Immature natural killer cell (primary cell): Measurements from ENCODE around the gene TMEM43. TPM values are rescaled to one million over a fixed set of nuclear protein-coding genes. Genes with fewer than 3 reads are reported as not detected.
"Not testable (repeated sequence)": the region's sequence is repeated elsewhere in the genome, so short reads cannot be mapped to it uniquely, and the experiment has no call there.

Source experiments
- DNase-seq, 3 donors: peaks; one replicate each; pipeline ENCODE4 v3.0.0; 2022; ENCODE audit warnings: mixed read lengths in 1 of 3
- H3K27ac Mint-ChIP-seq, 6 donors: one replicate each; pipeline ENCODE4 v1.8.0; 2020; ENCODE audit warnings: mixed read lengths in 6 of 6, mild to moderate bottlenecking in 5 of 6, inconsistent platforms in 4 of 6, moderate library complexity in 3 of 6
- H3K27me3 Mint-ChIP-seq, 3 donors: one replicate each; pipeline ENCODE4 v1.8.0; 2020 to 2021; ENCODE audit warnings: low read depth in 3 of 3, mild to moderate bottlenecking in 3 of 3, mixed read lengths in 3 of 3, moderate library complexity in 3 of 3, inconsistent platforms in 1 of 3
- H3K36me3 Mint-ChIP-seq, 3 donors: one replicate each; pipeline ENCODE4 v1.8.0; 2020; ENCODE audit warnings: mixed read lengths in 3 of 3, inconsistent platforms in 2 of 3, mild to moderate bottlenecking in 2 of 3
- H3K4me1 Mint-ChIP-seq, 2 donors: one replicate each; pipeline ENCODE4 v1.8.0; 2020; ENCODE audit warnings: inconsistent platforms in 2 of 2, mild to moderate bottlenecking in 2 of 2, mixed read lengths in 2 of 2, moderate library complexity in 1 of 2
- H3K4me3 Mint-ChIP-seq, 5 donors: one replicate each; pipeline ENCODE4 v1.8.0; 2020; ENCODE audit warnings: mild to moderate bottlenecking in 5 of 5, mixed read lengths in 5 of 5, inconsistent platforms in 3 of 5, moderate library complexity in 3 of 5
- H3K9me3 Mint-ChIP-seq, 6 donors: one replicate each; pipeline ENCODE4 v1.8.0; 2020; ENCODE audit warnings: mild to moderate bottlenecking in 6 of 6, mixed read lengths in 6 of 6, inconsistent platforms in 4 of 6, moderate library complexity in 3 of 6
- polyA plus RNA-seq, 3 donors: library from polyadenylated mRNA; unstranded; fragments of 300-500 nt; fragmentation: Illumina TruSeq; gene quantifications; one replicate each; pipeline ENCODE4 v1.2.3, GENCODE V29; 2021

The TMEM43 gene, protein sequence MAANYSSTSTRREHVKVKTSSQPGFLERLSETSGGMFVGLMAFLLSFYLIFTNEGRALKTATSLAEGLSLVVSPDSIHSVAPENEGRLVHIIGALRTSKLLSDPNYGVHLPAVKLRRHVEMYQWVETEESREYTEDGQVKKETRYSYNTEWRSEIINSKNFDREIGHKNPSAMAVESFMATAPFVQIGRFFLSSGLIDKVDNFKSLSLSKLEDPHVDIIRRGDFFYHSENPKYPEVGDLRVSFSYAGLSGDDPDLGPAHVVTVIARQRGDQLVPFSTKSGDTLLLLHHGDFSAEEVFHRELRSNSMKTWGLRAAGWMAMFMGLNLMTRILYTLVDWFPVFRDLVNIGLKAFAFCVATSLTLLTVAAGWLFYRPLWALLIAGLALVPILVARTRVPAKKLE
- polyA plus RNA-seq = 100 to 1,000 TPM in 1 of 3 donors, 10 to 100 TPM in 2; 78.3 to 117 (median 87.5) TPM

DNA sequence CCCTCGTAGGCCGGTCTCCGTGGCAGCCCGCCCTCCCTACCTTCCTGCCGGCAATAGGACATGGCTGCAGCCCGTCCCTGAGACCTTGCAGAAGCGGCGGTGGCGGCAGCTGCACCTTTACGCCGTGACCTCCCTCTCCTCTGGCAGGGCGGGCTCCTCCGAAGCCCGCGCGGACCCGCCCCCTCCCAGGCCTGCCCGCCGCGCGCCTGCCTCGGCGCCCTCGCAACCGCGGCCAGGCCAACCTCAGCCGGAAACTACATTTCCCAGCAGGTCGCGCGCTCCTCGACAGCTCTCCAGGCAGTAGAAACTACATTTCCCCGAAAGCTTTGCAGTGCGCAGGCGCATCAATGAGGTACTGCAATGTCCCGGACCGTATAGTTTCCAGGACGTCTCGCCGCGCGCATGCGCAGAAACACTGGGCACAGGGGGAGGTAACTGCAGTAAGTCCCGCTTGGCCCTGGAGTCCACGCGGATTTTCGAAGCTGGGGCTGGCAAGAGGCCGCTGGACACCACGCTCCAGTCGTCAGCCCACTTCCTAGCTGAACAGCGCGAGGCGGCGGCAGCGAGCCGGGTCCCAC, at the start of gene TMEM43, which contains the start of gene CHCHD4:
Gene TMEM43, plus strand, starts transcription at position 438 of the 578 bp plus-strand sequence. CDS start 142 bp downstream, outside the sequence.
Gene CHCHD4, minus strand, starts transcription at position 256 of the 578 bp plus-strand sequence. Its CDS starts 194 bp downstream, at position 62.
- peaks cover 50 to 61% of the 10 kb centered on the region in 2 donors for H3K4me1 Mint-ChIP-seq
- peak; percentile 99 for DNase-seq
- H3K27me3 Mint-ChIP-seq = peaks cover 4 to 10% (median 8%) of the 10 kb centered on the region in 3 donors
- peak within 1 kb of the TSS; percentile 92 to 97 (median 96) for H3K27ac Mint-ChIP-seq
- no peaks in the 10 kb centered on the region for H3K9me3 Mint-ChIP-seq
- H3K36me3 Mint-ChIP-seq = peaks cover 12 to 33% (median 19%) of the 10 kb centered on the region in 3 donors
- H3K4me3 Mint-ChIP-seq = peak within 1 kb of the TSS; percentile 95 to 96 (median 95)

DNA sequence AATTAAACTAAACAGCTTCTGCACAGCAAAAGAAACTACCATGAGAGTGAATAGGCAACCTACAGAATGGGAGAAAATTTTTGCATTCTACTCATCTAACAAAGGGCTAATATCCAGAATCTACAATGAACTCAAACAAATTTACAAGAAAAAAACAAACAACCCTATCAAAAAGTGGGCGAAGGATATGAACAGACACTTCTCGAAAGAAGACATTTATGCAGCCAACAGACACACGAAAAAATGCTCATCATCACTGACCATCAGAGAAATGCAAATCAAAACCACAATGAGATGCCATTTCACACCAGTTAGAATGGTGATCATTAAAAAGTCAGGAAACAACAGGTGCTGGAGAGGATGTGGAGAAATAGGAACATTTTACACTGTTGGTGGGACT, 49.6 kb upstream of the TMEM43 start:
- H3K4me3 Mint-ChIP-seq = not testable (repeated sequence)

DNA sequence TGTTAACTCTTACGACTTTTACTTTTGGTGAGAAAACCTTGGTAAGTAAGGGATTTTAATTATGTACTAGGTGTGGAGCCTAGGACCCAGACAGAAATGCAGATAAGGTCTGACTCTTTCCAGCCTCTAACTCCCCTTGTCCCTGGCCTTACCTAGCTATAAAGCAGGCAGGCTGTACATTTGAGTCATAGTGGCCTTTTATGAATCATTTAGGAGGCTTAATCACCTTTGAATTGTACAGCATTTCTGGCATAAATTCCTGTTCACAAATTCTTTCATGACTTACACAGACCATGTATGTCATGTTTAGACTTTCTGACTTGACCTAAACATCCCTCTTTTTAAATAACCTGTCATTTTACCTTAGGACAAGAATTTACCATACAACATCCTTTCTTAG, 47.5 kb upstream of the TMEM43 start:
- DNase-seq = no peak
- no peak overlapping the region for H3K27ac Mint-ChIP-seq
- H3K4me3 Mint-ChIP-seq = no peak overlapping the region
- no peaks in the 10 kb centered on the region for H3K36me3 Mint-ChIP-seq
- H3K4me1 Mint-ChIP-seq = no peaks in the 10 kb centered on the region
- H3K9me3 Mint-ChIP-seq = peaks cover 0 to 5% (median 1%) of the 10 kb centered on the region in 6 donors
- H3K27me3 Mint-ChIP-seq = peaks cover 0 to 17% (median 2%) of the 10 kb centered on the region in 3 donors

More for the DNA sequence above, 49.6 kb upstream of the TMEM43 start:
- not testable (repeated sequence) for H3K4me1 Mint-ChIP-seq, H3K9me3 Mint-ChIP-seq, H3K27ac Mint-ChIP-seq, H3K36me3 Mint-ChIP-seq, DNase-seq
- peaks cover 2 to 20% (median 2%) of the 10 kb centered on the region in 3 donors for H3K27me3 Mint-ChIP-seq

DNA sequence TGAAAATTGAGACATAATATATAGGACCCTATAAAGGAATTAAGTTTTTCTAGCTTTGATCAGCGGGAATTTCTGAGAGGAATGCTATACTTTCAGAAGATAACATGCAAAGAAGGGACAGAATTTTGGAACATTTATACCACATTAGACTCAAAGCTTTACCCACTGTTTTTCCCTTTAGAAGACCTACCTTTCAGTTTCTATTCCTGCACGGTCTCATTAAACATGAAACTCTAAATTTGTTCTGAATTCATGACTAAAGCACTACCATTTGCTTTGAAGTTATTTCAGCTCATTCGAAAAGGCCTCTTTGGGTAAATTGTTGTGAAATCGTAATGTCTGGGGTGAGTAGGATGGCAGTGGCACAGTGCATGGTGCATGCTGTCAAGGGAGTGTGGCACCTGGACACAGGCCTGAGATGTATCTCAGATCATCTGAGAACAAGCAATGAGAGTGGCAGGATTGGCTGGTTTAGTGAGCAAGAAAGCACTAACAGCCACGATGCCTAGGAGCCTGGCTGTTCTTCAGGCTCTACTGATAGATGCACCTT, 42.7 kb upstream of the TMEM43 start:
- Mint-ChIP-seq H3K4me3 (no peak overlapping the region), H3K27ac (no peak overlapping the region), H3K4me1 (no peaks in the 10 kb centered on the region), H3K36me3 (no peaks in the 10 kb centered on the region), H3K9me3 (peaks cover 0 to 3% (median under 1%) of the 10 kb centered on the region in 6 donors), H3K27me3 (peaks cover 2 to 18% (median 2%) of the 10 kb centered on the region in 3 donors)
- no peak for DNase-seq

DNA sequence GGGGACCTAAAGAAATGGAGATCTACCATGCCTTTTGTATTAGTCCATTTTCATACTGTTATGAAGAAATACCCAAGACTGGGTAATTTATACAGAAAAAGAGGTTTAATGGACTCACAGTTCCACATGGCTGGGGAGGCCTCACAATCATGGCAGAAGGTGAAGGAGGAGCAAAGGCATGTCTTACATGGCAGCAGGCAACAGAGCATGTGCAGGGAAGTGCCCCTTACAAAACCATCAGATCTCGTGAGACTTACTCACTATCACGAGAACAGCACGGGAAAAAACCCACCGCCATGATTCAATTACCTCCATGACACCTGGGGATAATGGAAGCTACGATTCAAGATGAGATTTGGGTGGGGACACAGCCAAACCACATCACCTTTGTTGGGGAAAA, 37.4 kb upstream of the TMEM43 start:
- not testable (repeated sequence) for H3K27me3 Mint-ChIP-seq, H3K27ac Mint-ChIP-seq, H3K9me3 Mint-ChIP-seq, DNase-seq, H3K4me1 Mint-ChIP-seq, H3K36me3 Mint-ChIP-seq, H3K4me3 Mint-ChIP-seq

DNA sequence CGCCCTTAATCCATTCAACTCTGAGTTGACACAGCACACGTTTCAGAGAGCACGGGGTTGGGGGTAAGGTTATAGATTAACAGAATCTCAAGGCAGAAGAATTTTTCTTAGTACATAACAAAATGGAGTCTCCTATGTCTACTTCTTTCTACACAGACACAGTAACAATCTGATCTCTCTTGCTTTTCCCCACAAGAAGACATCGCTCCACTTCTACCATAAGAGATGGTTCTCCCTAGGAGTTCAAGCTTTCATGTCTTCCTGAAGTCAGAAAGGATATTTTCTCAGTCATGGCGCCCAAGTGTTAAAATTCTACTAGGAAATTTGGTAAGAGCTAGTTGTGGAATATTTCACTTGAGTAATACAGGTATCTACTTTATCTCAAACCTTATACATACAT, 32.9 kb upstream of the TMEM43 start:
- H3K36me3 Mint-ChIP-seq, H3K4me1 Mint-ChIP-seq, H3K27ac Mint-ChIP-seq, H3K9me3 Mint-ChIP-seq, DNase-seq, H3K4me3 Mint-ChIP-seq: not testable (repeated sequence)
- H3K27me3 Mint-ChIP-seq = peaks cover 1 to 14% (median 12%) of the 10 kb centered on the region in 3 donors

DNA sequence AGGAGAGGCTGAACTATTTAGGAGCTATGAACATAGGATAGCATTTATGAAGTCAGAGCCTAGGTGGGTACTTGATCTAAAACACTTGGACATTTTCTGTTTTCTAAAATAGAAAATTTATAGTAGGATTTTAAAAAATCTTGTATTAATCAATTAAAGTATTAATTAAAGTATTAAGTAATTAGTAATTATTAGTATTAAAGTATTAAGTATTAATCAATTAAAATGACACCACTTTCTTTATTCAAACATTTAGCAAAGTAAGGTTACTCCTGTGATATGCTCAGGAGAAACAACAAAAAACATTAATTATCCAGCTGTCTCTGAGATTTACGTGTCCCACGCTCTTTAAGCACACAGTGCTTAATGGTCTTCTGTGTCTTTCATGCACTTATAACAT, 32.4 kb upstream of the TMEM43 start:
- Mint-ChIP-seq H3K27ac (no peak overlapping the region), H3K36me3 (no peaks in the 10 kb centered on the region), H3K4me3 (no peak overlapping the region), H3K27me3 (peaks cover 1 to 13% (median 11%) of the 10 kb centered on the region in 3 donors), H3K4me1 (no peaks in the 10 kb centered on the region), H3K9me3 (peaks cover 0 to 6% (median under 1%) of the 10 kb centered on the region in 6 donors)
- DNase-seq = no peak

DNA sequence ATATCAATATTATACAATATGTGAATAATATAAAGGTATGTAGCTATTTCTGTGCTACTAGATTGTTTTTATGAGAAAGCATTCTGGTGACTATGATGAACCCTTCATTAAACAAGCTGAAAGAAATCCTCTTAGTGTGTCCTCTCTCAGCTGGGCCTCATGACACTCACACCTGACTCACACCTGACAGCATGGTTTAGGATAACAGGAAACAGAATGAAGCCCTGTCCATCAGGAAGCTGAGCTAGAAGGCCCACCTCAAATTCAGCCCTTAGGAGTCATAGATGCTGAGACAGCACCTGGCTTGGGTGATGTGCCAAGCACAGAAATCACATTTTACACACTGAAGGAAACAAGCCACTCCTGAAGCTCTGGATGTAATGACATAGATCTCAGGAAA, 31.0 kb upstream of the TMEM43 start:
- H3K9me3 Mint-ChIP-seq = peaks cover 0 to 6% (median 3%) of the 10 kb centered on the region in 6 donors
- H3K27me3 Mint-ChIP-seq = peaks cover 1 to 19% (median 12%) of the 10 kb centered on the region in 3 donors
- no peaks in the 10 kb centered on the region for H3K36me3 Mint-ChIP-seq
- H3K4me1 Mint-ChIP-seq = no peaks in the 10 kb centered on the region
- no peak overlapping the region for H3K27ac Mint-ChIP-seq
- no peak for DNase-seq
- no peak overlapping the region for H3K4me3 Mint-ChIP-seq

DNA sequence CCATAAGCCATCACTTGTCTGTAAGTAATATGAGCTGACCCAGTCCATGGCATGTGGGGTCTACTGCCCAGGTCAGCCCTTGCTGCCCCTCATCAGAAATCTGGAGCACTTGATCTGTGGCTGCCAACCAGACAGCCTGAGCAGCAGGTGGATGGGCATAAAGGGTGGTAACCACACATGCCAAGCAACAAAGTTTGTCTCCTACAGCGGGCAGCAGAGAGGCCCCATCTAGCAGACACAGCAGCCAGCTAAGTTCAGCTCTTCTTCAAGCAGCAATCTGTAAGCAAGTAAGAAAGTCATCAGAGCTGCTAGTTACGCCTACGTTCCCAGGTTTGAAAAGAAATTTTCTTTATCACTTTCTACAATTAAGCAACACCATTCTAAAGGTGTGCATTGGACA, 28.1 kb upstream of the TMEM43 start:
- Mint-ChIP-seq H3K9me3 (peaks cover 0 to 6% (median 3%) of the 10 kb centered on the region in 6 donors), H3K4me3 (no peak overlapping the region), H3K27ac (no peak overlapping the region), H3K36me3 (no peaks in the 10 kb centered on the region), H3K4me1 (no peaks in the 10 kb centered on the region), H3K27me3 (peaks cover 6 to 19% (median 16%) of the 10 kb centered on the region in 3 donors)
- no peak for DNase-seq

DNA sequence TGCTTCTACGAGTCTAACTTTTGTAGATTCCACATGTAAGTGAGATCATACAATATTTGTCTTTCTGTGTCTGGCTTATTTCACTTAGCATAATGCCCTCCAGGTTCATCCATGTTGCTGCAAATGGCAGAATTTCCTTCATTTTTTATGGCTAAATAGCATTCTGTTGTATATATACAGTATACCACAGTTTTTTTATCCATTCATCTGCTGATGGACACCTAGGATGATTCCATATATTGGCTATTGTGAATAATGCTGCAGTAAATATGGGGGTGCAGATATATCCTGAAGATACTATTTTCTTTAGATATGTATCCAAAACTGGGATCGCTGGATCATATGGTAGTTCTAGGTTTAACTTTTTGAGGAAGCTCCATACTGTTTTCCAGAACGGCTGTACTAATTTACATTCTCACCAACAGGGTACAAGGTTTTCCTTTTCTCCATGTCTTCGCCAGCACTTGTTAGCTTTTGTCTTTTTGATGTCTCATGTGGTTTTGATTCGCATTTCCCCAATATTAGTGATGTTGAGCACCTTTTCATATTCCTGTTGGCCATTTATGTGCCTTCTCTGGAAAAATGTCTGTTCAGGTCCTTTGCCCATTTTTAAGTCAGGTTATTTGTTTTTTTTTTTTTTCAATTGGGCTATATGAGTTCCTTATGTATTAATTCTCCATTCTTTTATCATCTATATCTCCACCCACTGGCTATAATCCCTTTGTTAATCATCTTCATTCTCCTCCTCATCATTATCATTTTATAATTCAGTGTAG, 27.0 kb upstream of the TMEM43 start:
- Mint-ChIP-seq H3K4me3 (no peak overlapping the region), H3K36me3 (no peaks in the 10 kb centered on the region), H3K4me1 (no peaks in the 10 kb centered on the region), H3K27ac (no peak overlapping the region), H3K9me3 (peaks cover 0 to 6% (median 3%) of the 10 kb centered on the region in 6 donors), H3K27me3 (peaks cover 6 to 23% (median 16%) of the 10 kb centered on the region in 3 donors)
- no peak for DNase-seq

DNA sequence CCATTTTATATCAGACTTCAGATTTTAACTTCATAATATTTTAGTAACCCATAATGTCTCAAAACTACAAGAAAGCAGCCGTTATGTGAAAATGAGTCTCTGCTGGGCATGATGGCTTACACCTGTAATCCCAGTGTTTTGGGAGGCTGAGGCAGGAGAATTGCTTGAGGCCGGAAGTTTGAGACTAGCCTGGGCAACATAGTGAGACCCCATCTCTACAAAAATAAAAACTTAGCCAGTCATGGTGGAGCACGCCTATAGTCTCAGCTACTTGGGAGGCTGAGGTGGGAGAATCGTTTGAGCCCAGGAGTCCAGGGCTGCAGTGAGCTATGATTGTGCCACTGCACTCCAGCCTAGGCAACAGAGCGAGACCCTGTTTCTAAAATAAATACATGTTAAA, 15.0 kb upstream of the TMEM43 start:
- H3K27ac Mint-ChIP-seq, H3K27me3 Mint-ChIP-seq: not testable (repeated sequence)

DNA sequence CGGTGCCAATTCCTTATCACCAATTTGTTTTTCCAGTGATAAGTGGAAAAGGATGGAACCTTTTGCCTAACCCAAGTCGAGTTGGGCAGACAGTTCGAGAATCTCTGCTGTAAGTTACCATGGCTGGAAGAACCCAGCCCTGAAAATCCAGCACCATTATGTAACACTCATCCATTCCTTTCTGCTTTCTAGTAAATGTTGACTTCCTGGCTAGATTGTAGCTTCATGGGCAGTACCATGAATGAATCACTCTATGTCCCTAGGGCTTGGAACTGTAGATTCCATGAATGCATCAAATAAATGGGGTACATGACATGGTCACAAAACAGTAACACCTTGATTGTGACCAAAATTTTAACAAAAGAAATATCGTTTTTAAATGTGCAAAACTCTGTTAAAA, 14.2 kb upstream of the TMEM43 start:
- Mint-ChIP-seq H3K27me3 (no peaks in the 10 kb centered on the region), H3K27ac (no peak overlapping the region), H3K9me3 (no peaks in the 10 kb centered on the region), H3K4me1 (no peaks in the 10 kb centered on the region), H3K4me3 (no peak overlapping the region), H3K36me3 (peaks cover 10 to 40% (median 17%) of the 10 kb centered on the region in 3 donors)
- DNase-seq = no peak

More for the DNA sequence above, 15.0 kb upstream of the TMEM43 start:
- H3K36me3 Mint-ChIP-seq = peaks cover 10 to 36% (median 17%) of the 10 kb centered on the region in 3 donors
- H3K4me3 Mint-ChIP-seq, H3K4me1 Mint-ChIP-seq, DNase-seq, H3K9me3 Mint-ChIP-seq: not testable (repeated sequence)

DNA sequence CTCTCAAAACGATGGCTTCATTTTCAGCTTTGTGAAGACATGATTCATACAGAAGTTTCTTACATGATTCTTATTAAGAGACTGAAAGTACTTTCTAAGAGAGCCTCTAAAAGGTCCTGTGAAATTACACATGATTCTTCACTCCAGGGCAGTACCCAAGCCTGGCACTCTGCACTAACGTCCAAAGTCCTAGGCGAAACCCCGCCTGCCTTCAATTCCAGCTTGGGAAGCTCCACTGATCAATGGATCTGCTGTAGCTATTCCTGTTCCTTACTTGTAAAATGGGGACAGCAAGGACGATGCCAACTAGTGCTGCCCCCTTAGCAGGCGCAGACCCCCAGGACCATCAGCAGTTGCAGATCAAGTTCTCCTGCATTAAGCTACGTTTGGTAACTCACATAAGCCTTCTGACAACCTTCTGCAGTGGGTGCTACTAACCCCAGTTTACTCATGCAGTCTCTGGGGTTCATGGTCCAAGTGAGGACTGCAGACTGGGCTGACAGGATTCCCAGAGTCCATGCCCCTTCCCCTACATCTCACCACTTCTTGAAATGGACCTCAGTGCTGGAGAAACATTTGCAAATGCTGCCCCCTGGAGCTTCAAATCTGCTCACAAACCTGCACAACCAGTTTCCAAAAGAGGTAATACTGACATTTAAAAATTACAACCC, 10.8 kb upstream of the TMEM43 start:
- Mint-ChIP-seq H3K36me3 (peaks cover 10 to 40% (median 17%) of the 10 kb centered on the region in 3 donors), H3K27me3 (no peaks in the 10 kb centered on the region), H3K4me1 (no peaks in the 10 kb centered on the region), H3K27ac (no peak overlapping the region), H3K4me3 (no peak overlapping the region), H3K9me3 (no peaks in the 10 kb centered on the region)
- no peak for DNase-seq
